ENCODE measurements around the gene FUT8.
"Not testable (repeated sequence)": the region's sequence is repeated elsewhere in the genome, so short reads cannot be mapped to it uniquely, and the experiment has no call there.

The FUT8 gene

DNA sequence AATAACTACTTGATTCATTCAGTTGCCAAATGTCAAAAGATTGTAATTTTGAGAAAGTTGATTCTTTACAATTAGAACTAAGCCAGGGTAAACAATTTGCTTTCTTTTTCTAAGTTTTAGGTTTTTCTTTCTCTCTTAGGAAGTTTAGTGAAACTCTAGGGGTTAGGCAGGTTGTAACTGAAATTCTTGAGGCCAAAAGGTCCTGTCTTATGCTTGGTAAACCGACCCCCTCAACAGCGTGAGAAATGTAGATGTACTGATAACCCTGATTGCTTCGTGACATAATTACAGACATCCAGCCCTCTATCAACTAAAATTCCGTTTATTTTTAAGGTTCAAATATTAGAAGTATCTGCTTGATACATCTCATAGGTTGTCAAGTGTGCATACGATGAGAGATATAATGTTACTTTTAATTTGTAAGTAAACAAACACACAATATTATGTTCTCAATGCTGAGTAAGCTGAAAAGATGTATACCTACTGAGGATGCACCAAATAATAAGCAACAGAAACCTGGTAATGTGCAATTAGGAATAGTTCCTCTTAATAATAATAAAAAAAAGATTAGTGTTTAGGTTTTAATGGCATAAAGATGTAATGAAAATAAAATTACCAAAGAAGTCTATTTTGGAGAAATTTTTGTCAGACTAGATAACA lies 7.2 kb downstream of the FUT8 start:
- no peak for DNase-seq (ENCODE audit: low spot score)

DNA sequence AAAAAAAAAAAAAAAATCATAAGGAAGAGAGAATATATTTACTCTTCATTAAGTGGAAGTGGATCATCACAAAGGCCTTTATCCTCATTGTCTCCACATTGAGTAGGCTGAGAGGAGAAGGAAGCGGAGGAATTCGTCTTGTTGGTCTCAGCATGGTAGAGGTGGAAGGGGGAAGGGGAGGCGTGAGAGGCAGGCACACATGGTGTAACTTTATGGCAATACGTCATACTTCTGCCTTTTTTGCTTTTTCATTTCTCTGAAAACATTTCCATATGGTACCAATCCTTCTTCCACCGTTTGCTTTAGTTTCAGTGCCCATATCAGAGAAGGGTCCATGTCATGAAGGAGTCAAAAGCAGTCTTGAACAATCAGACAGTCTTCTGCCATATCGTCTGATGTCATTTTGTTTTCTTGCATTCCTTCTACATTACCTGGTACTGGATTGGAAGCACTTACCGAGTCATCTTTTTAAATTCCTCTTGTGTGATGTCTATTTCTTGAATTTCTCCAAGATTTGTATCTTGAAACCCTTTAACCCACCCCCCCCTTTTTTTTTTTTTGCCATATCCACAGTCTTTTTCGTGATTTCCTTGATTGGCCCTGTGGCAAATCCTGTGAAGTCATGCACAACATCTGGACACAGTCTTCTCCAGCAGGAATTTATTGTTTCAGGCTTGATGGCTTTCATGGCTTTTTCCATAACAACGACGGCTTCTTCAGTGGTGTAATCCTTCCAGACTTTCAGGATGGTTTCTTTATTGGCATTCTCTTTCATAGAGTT lies 8.9 kb downstream of the FUT8 start:
- DNase-seq (ENCODE audit: low spot score) = no peak

DNA sequence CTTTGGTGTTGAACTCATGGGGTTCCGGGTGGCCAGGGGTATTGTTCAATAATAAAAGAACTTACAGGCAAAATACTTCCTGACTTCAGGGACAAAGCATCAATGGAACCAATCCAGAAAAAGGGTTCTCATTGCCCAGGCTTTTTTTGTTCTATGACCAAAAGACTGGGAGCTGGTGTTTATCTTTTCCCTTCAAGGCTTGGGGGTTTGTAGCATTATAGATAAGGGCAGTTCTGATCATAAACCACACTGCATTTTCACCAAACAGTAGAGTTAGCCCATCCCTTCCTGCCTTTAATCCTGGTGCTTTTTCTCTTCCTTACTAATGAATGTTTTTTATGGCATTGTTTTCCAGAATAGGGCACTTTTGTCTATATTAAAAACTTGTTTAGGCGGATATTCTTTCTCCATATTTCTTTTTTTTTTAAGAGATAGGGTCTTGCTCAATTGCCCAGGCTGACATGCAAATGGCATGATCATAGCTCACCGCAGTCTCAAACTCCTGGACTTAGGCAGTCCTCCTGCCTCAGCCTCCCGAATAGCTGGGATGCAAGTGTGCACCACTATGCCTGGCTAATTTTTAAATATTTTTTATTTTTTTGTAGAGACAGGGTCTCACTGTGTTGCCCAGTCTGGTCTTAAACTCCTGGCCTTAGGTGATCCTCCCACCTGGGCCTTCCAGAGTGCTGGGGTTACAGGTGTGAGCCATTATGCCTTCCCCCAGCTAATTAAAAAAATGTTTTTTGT lies 9.7 kb downstream of the FUT8 start:
- DNase-seq (ENCODE audit: low spot score) = no peak

DNA sequence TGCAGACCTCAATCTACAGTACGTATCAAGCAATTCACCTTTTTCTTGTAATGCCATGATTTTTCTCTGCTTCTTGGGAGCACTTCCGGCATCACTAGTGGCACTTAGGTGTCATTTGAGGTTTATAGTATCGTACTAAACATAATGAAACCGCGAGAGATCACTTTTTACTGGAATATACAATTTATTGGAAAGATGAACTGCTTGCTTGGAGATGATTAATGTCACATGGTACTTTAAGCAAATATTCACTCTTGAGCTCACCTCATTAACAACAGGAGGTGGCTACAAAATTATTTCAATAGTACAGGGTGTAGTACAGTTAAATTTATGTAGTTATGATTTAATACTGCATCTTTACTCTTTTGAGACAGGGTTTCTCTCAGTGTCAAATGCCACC lies 11.5 kb downstream of the FUT8 start:
- DNase-seq (ENCODE audit: low spot score) = no peak

DNA sequence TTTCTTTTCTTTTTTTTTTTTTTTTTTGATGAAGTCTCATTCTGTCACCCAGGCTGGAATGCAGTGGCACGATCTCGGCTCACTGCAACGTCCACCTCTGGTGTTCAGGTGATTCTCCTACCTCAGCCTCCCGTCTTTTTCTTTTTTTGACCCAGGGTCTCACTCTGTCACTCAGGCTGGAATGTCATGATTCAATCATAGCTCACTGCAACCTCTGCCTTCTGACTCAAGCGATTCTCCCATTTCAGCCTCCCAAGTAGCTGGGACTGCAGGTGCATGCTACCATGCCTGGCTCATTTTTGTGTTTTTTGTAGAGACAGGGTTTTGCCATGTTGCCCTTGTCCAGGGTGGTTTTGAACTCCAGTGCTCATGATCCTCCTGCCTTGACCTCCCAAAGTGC lies 12.0 kb downstream of the FUT8 start:
- no peak for DNase-seq (ENCODE audit: low spot score)

DNA sequence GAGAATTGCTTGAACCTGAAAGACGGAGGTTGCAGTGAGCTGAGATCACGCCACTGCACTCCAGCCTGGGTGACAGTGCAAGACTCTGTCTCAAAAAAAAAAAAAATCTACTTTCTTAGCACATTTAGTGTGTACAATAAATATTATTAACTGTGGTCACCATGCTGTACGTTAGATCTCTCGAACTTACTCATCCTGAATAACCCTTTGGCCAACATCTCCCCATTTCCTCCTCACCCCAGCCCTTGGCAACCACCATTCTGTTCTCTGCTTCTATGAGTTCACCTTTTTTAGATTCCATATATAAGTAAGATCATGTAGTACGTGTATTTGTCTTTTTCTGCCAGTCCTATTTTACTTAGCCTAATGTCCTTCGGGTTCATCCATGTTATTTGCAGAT lies 13.4 kb downstream of the FUT8 start:
- DNase-seq (ENCODE audit: low spot score) = no peak

DNA sequence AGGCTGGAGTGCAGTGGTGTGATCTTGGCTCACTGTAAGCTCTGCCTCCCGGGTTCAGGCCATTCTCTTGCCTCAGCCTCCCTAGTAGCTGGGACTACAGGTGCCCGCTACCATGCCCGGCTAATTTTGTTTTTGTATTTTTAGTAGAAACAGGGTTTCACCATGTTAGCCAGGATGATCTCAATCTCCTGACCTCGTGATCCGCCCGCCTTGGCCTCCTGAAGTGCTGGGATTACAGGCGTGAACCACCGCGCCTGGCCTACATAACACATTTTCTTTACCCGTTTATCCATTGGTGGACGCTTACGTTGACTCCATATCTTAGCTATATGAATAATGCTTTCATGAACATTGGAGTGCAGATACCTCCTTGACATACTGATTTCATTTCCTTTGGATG lies 14.4 kb downstream of the FUT8 start:
- DNase-seq (ENCODE audit: low spot score) = not testable (repeated sequence)

DNA sequence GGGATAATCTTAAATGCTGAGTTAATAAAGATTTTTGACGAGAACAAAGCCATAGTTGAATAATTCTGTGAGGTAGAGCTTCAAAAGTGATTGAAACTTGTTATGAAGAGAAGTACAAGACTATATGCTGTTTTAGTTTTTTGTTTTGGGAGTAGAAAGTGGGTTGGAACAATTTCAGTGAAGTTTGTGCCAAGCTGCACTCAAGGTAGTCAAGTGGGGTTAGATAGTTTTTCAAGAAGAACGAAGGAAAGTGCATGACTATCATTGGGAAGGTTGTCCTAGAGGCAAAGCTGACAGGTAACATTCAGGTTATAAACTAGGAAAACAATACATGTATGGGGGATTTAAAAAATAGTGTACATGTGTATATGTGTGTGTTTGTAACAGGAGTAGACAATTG lies 16.2 kb downstream of the FUT8 start:
- DNase-seq (ENCODE audit: low spot score) = no peak

DNA sequence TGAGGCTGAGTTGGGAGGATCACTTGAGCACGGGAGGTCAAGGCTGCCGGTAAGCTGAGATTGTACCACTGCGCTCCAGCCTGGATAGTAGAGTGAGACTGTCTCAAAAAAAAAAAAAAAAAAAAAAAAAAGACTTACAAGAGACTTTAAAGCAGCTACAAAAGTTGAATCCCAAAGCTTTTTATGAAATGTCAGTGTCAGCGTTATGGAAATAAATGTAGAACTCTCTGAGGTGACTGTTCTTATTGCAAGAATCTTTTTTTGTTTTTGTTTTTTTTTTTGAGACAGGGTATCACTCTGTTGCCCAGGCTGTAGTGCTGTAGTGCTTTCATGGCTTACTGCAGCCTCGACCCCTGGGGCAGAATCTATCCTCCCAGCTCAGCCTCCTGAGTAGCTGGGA lies 17.2 kb downstream of the FUT8 start:
- DNase-seq (ENCODE audit: low spot score) = no peak

DNA sequence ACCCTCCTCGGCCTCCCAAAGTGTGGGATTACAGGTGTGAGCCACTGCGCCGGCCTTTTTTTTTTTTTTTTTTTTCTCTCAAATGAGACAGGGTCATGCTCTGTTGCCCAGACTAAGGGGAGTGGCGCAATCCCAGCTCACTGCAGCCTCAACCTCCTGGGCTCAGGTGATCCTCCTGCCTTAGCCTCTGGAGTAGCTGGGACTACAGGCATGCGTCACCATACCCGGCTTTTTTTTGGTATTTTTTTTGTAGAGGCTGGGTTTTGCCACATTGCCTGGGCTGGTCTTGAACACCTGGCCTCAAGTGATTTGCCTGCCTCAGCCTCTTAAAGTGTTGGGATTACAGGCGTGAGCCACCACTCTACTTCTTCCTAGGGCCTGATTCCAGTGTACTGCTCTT lies 18.7 kb downstream of the FUT8 start:
- DNase-seq (ENCODE audit: low spot score) = no peak

DNA sequence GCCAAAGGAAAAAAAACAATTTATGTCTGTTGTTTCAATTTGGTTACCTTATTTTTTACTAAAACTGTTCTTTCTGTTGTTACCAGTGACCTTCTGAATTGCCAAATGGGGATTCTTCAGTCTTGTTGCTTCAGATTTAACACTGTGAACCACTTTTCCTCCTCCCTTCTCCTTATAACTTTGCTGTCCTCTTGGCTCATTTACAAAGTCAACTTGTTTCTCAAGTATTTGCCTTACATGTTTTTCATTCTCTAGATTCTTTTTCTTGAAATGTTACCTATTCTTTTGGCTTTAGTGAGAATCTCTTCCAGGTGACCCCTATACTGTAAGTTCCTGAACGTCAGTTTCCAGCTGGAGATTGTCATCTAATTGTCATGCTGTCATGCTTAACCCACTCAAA lies 19.4 kb downstream of the FUT8 start:
- DNase-seq (ENCODE audit: low spot score) = no peak

DNA sequence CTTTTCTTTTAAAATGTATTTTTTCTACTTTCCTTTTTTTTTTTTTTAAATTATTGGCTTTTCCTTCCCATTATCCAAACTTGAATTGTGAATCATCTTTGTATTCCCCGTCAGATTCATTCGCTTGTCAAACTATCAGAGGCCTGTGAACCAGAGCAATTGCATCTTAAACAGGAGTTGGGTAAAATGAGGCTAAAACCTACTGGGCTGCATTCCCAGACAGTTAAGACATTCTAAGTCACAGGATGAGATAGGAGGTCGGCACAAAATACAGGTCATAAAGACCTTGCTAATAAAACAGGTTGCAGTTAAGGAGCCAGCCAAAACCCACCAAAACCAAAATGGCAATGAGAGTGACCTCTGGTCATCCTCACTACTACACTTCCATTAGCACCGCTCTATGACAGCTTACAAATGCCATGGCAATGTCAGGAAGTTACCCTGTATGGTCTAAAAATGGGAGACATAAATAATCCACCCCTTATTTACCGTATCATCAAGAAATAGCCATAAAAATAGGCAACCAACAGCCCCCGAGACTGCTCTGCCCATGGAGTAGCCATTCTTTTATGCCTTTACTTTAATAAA lies 19.9 kb downstream of the FUT8 start:
- DNase-seq (ENCODE audit: low spot score) = no peak

DNA sequence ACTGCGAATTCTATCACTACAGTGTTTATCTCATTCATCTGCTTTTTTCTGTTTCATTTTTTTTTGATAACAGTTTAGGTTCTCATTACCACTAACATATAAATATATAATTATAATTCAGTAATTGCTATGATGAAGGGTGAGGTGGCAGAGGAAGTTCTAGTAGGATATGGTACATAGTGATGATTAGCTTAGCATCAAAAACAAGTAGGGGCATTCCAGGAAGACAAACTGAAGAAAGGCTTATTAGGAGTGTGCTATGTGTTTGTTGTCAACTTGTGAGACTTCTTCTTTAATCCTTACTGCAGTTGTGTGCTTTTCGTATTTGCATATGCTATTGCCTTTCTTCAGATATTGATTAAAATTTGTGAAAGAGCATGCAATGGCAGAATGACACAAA lies 20.6 kb downstream of the FUT8 start:
- DNase-seq (ENCODE audit: low spot score) = no peak

DNA sequence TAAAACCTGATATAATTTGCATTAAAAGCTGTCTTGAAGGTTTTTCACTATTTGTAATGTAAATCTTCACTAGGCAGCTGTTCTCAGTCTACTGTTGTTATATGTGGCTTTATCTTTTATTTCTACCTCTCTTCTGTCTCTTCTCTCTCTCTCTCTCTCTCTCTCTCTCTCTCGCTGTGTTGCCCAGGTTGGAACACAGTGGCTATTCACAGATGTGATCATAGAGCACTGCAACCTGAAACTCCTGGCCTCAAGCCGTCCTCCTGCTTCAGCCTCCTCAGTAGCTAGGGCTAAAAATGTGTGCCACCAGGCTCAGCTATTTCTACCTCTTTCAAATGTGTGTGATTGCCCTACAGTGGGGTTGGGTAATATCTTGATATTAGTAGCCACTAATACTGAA lies 21.1 kb downstream of the FUT8 start:
- no peak for DNase-seq (ENCODE audit: low spot score)

DNA sequence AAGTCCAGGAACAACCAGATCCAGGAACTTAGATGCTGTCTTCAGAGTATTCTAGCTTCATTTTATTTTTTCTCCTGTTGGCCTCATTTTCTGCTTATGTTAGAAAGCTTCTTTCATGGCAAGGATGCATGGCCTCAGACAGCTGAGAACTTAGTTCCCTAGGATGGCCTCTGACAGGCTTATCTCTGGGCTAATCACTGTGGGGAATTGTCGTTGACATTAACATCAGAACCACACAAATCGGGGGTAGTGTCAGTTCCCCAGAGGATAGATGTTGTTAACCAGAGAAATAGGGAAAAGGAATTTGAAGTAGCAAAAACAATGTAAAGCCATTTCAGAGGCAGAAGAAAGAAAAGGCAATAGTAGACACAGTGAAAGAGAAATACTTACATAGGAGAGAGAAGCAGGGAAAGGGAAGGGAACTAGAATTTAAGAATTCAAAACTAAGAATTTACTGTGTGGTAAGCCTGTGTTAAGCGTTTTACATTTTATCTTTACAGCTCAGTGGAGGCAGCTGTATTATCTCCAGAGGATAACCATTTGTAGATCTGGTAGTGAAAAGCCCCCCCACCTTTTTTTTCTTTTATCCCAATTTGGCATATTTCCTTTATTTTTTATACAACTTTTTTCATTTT lies 21.8 kb downstream of the FUT8 start:
- DNase-seq (ENCODE audit: low spot score) = no peak

DNA sequence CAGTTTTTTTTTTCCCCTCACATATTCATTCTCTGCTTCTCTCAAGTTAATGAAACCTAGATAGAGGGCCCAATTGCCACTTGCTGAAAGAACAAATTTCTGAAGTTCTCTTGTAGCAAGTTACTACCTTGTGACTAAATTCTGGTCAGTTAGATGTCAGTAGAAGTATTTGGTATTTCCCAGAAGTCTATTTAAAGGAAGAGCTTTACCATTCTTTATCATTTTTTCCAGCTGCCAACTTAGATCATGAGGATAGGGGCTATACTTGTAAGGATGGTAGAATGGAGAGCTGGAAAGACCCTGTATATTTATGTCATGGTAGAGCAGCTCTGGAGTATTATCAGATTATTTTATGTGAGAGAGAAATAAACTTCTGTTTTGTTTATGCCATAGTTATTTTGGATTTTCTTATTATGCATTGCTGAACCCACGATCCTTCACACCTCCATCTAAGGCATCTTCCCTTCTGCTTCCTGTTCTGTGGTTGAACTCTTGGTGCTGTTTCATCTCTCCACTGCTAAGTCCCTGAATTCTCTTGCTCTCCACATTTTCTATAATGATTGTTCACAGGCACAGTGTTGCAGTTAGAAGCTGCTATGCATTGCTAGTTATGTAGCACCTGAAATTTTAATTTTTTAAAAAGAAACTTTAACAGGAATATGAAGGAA lies 25.9 kb downstream of the FUT8 start:
- DNase-seq (ENCODE audit: low spot score) = no peak

DNA sequence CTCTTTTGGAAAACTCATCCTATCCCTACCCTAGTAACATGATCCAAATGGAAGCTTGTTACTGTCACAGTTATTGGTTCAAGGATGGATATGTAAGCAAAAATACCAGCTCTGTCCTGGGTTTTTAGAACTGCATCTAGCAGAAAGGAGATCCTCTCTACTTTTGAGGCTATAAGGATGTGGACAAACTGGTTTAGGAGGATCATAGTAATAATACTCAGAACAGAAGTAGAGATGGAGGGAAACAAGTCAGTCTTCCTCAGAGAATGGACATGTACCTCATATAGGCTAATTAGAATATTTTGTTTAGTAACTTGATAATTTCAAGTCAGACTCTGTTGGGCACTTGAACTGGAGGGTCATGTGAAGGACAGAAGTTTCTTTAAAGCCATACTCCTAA lies 26.6 kb downstream of the FUT8 start:
- DNase-seq (ENCODE audit: low spot score) = no peak

DNA sequence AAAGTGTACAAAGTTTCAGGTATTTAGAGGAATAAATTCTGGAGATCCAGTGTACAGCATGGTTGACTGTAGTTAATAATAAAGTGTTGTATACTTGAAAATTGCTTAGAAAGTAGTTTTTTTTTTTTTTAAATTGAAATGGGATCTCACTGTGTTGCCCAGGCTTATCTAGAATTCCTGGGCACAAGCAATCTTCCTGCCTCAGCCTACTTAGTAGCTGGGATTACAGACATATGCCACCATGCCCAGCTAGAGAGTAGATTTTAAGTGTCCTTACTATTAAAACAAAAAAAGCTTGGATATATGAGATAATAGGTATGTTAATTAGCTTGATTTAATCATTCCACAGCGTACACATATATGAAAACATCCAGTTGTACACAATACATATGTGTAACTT lies 27.7 kb downstream of the FUT8 start:
- no peak for DNase-seq (ENCODE audit: low spot score)

DNA sequence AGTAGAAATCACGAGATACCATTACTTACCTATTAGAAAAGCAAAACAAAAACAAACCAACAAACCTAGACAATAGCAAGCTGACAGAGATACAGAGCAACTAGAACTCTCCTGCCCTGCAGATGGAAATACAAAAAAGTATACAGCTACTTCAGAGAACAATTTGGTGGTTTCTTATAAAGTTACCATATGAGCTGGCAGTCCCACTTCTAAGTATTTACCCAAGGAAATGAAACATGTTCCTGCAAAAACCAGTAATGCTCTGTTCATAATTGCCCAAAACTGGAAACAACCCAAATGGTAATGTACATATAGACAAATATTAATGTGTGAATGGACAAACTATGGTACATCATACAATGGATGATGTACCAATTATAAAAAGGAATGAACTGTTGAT lies 31.7 kb downstream of the FUT8 start:
- no peak for DNase-seq (ENCODE audit: low spot score)

DNA sequence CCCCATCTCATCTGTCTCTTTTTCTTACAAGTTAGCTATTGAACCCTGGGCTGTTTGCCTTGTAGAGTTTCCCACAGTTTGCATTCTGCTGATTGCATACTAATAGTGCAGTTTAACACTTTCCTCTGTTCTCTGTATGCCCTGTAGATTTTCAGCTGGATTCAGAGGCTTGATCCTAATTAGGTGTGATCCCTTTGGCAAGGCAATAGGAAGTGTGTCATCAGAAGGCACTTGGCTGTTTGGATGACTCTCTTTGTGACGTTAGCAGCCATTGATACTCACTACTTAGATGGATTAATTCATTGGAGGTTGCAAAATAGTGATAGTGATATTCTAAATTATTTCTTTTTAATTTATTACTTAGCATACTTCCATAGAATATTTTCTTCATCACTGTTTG lies 33.6 kb downstream of the FUT8 start:
- no peak for DNase-seq (ENCODE audit: low spot score)

DNA sequence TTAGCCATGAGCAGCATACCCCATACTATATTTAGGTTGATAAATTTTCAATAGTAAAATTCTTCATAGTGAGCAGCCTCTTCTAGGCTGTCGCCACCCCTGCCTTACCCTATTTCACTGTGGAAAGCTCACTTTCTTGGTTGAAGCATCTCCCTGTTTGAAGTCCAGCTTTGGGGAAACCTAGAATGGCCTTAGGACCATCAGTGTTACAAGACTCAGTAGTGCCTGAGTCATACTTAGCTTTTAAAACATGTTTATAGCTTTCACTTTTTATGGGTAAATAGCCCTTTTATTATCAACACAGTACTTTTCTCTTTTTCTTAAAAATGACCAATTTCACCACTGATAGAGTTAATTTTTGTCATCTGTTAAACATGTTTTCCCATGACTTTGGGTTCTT lies 37.1 kb downstream of the FUT8 start:
- no peak for DNase-seq (ENCODE audit: low spot score)
